ENCODE measurements around the gene PCIF1.

DNA sequence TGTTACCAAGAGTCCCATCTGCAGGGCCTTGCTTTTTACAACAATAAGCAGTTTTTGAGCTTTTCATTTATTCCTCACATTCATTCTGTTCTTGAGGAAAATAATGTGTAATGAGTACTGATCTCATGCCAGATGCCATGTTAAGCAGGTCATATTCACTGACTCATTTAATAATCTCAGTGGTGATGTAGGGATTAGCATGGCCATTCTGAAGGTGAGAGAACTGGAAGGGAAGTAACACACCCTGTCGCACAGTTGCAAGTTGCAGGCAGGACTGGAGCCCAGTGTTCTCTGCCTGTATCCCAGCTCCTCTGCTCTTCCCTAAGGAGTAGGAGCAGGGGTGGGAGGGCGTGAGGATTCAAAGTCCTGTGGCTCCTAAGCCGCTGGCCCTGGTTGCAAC lies 5.6 kb downstream of the PCIF1 start:
- TF ChIP-seq, protein P1, sequence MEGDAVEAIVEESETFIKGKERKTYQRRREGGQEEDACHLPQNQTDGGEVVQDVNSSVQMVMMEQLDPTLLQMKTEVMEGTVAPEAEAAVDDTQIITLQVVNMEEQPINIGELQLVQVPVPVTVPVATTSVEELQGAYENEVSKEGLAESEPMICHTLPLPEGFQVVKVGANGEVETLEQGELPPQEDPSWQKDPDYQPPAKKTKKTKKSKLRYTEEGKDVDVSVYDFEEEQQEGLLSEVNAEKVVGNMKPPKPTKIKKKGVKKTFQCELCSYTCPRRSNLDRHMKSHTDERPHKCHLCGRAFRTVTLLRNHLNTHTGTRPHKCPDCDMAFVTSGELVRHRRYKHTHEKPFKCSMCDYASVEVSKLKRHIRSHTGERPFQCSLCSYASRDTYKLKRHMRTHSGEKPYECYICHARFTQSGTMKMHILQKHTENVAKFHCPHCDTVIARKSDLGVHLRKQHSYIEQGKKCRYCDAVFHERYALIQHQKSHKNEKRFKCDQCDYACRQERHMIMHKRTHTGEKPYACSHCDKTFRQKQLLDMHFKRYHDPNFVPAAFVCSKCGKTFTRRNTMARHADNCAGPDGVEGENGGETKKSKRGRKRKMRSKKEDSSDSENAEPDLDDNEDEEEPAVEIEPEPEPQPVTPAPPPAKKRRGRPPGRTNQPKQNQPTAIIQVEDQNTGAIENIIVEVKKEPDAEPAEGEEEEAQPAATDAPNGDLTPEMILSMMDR (IDR thresholded peaks at IDR 0.05; ENCODE audit: low read depth, low read length, missing input control) = no peak
- TF ChIP-seq FOXA1 (IDR thresholded peaks at IDR 0.05) = no peak
- TF ChIP-seq, protein P2, sequence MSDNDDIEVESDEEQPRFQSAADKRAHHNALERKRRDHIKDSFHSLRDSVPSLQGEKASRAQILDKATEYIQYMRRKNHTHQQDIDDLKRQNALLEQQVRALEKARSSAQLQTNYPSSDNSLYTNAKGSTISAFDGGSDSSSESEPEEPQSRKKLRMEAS (IDR thresholded peaks at IDR 0.05) = no peak
